ENCODE data around the gene UBE2L6. TPM values are rescaled to one million over a fixed set of nuclear protein-coding genes. Genes with fewer than 3 reads are reported as not detected.

UBE2L6 gene
- total RNA-seq, 2 donors from 2014 or later: 8.1 to 11.3 TPM

GRCh38 chr11:57530596-57531507 lies 36.6 kb downstream of the UBE2L6 start, which contains the start of gene TIMM10:
Gene TIMM10 (minus strand): TSS chr11:57530754. CDS start chr11:57530189, 565 bp downstream.
- Histone ChIP-seq H3K4me3 (ENCODE audit: low read length) (peak within 1 kb of the TSS; percentile 99), H3K9me3 (ENCODE audit: control insufficient read depth, low read length) (no peaks in the 10 kb centered on the region), H3K27me3 (ENCODE audit: control insufficient read depth, insufficient read depth, low read length, poor library complexity, severe bottlenecking) (peaks cover 9% of the 10 kb centered on the region), H3K9ac (ENCODE audit: extremely low read depth, low read length, poor library complexity, severe bottlenecking) (peak within 1 kb of the TSS; percentile 83), H3K27ac (ENCODE audit: low read depth, low read length) (no peak within 1 kb of the TSS), H3K36me3 (ENCODE audit: control insufficient read depth, insufficient read depth, low read length) (peaks cover 11% of the 10 kb centered on the region), H3K4me1 (ENCODE audit: control insufficient read depth, insufficient read depth, low read length) (peaks cover 10% of the 10 kb centered on the region)
- H3K9me3 Mint-ChIP-seq: no peaks in the 10 kb centered on the region
- H3K4me3 Mint-ChIP-seq: peak within 1 kb of the TSS; percentile 83
- TF ChIP-seq CTCF (conservative IDR thresholded peaks at IDR 0.05): peak; percentile 22
- H3K27me3 Mint-ChIP-seq (ENCODE audit: insufficient read depth): peaks cover 20% of the 10 kb centered on the region
- peaks cover 8% of the 10 kb centered on the region for H3K36me3 Mint-ChIP-seq (ENCODE audit: low read depth)
- peak within 1 kb of the TSS; percentile 90 for H3K27ac Mint-ChIP-seq
- peaks cover 16% of the 10 kb centered on the region for H3K4me1 Mint-ChIP-seq
- WGBS, 2 experiments (ENCODE audit: insufficient coverage in 1 of 2, insufficient read length in 1 of 2): 2% methylated on average over 42 to 49 of the region's 49 CpGs
- peak; percentile 98 for DNase-seq

GRCh38 chr11:57530215-57530595 lies 37.3 kb downstream of the UBE2L6 start:
- Mint-ChIP-seq H3K36me3 (ENCODE audit: low read depth) (peaks cover 8% of the 10 kb centered on the region), H3K27ac (peak overlapping the region; percentile 90), H3K4me1 (peaks cover 16% of the 10 kb centered on the region), H3K27me3 (ENCODE audit: insufficient read depth) (peaks cover 16% of the 10 kb centered on the region), H3K9me3 (no peaks in the 10 kb centered on the region), H3K4me3 (peak overlapping the region; percentile 83)
- Histone ChIP-seq H3K27me3 (ENCODE audit: control insufficient read depth, insufficient read depth, low read length, poor library complexity, severe bottlenecking) (peaks cover 3% of the 10 kb centered on the region), H3K4me1 (ENCODE audit: control insufficient read depth, insufficient read depth, low read length) (peaks cover 10% of the 10 kb centered on the region), H3K4me3 (ENCODE audit: low read length) (peak overlapping the region; percentile 99), H3K27ac (ENCODE audit: low read depth, low read length) (no peak overlapping the region), H3K9me3 (ENCODE audit: control insufficient read depth, low read length) (no peaks in the 10 kb centered on the region), H3K36me3 (ENCODE audit: control insufficient read depth, insufficient read depth, low read length) (peaks cover 13% of the 10 kb centered on the region), H3K9ac (ENCODE audit: extremely low read depth, low read length, poor library complexity, severe bottlenecking) (peak overlapping the region; percentile 83)
- DNase-seq: no peak
- 3% methylated on average over 14 to 17 of the region's 17 CpGs for WGBS, 2 experiments (ENCODE audit: insufficient coverage in 1 of 2, insufficient read length in 1 of 2)
- TF ChIP-seq CTCF (conservative IDR thresholded peaks at IDR 0.05): no peak

- DNase-seq: no peak
- H3K36me3 Mint-ChIP-seq (ENCODE audit: low read depth): peaks cover 14% of the 10 kb centered on the region
Measured at GRCh38 chr11:57529012-57529411, 38.5 kb downstream of the UBE2L6 start.

More at GRCh38 chr11:57529012-57529411, 38.5 kb downstream of the UBE2L6 start:
- H3K4me3 ChIP-seq (ENCODE audit: low read length): no peak overlapping the region
- H3K9me3 Mint-ChIP-seq: no peaks in the 10 kb centered on the region
- H3K4me3 Mint-ChIP-seq: no peak overlapping the region
- peaks cover 10% of the 10 kb centered on the region for H3K4me1 ChIP-seq (ENCODE audit: control insufficient read depth, insufficient read depth, low read length)
- H3K27ac Mint-ChIP-seq: no peak overlapping the region
- no peak overlapping the region for H3K9ac ChIP-seq (ENCODE audit: extremely low read depth, low read length, poor library complexity, severe bottlenecking)
- peaks cover 5% of the 10 kb centered on the region for H3K9me3 ChIP-seq (ENCODE audit: control insufficient read depth, low read length)
- H3K27ac ChIP-seq (ENCODE audit: low read depth, low read length): no peak overlapping the region
- no peak for TF ChIP-seq CTCF (conservative IDR thresholded peaks at IDR 0.05)
- H3K36me3 ChIP-seq (ENCODE audit: control insufficient read depth, insufficient read depth, low read length): peaks cover 18% of the 10 kb centered on the region
- no peaks in the 10 kb centered on the region for H3K27me3 ChIP-seq (ENCODE audit: control insufficient read depth, insufficient read depth, low read length, poor library complexity, severe bottlenecking)
- peaks cover 6% of the 10 kb centered on the region for H3K27me3 Mint-ChIP-seq (ENCODE audit: insufficient read depth)
- peaks cover 16% of the 10 kb centered on the region for H3K4me1 Mint-ChIP-seq

Data from endodermal cell (in vitro differentiated cells).